ENCODE data around the gene DENND6B.

Gene DENND6B

GRCh38 chr22:50259302-50259701 lies 67.5 kb downstream of the DENND6B start:
- Histone ChIP-seq H3K36me3 (ENCODE audit: control insufficient read depth, insufficient read depth, low read length) (peaks cover 22% of the 10 kb centered on the region), H3K9me3 (ENCODE audit: control insufficient read depth, insufficient read depth, low read length) (no peaks in the 10 kb centered on the region), H3K9ac (ENCODE audit: low read depth, low read length) (no peak overlapping the region), H3K4me3 (ENCODE audit: low read depth, low read length) (no peak overlapping the region), H3K27me3 (ENCODE audit: control insufficient read depth, insufficient read depth, low read length) (no peaks in the 10 kb centered on the region), H3K4me1 (ENCODE audit: control insufficient read depth, insufficient read depth, low read length) (peaks cover 11% of the 10 kb centered on the region)
